ENCODE measurements around the gene DACH2.

- TF ChIP-seq, protein P1, sequence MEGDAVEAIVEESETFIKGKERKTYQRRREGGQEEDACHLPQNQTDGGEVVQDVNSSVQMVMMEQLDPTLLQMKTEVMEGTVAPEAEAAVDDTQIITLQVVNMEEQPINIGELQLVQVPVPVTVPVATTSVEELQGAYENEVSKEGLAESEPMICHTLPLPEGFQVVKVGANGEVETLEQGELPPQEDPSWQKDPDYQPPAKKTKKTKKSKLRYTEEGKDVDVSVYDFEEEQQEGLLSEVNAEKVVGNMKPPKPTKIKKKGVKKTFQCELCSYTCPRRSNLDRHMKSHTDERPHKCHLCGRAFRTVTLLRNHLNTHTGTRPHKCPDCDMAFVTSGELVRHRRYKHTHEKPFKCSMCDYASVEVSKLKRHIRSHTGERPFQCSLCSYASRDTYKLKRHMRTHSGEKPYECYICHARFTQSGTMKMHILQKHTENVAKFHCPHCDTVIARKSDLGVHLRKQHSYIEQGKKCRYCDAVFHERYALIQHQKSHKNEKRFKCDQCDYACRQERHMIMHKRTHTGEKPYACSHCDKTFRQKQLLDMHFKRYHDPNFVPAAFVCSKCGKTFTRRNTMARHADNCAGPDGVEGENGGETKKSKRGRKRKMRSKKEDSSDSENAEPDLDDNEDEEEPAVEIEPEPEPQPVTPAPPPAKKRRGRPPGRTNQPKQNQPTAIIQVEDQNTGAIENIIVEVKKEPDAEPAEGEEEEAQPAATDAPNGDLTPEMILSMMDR (IDR thresholded peaks at IDR 0.05 in 8 of 11, conservative IDR thresholded peaks at IDR 0.05 in 3 of 11): no peak
- TF ChIP-seq POLR2A (IDR thresholded peaks at IDR 0.05) (no peak), POLR2AphosphoS5 (IDR thresholded peaks at IDR 0.05) (no peak)
Observed at GRCh38 chrX:86383681-86384540, 235.7 kb downstream of the DACH2 start.

Data from spleen (tissue), 7 donors.